Measurements from ENCODE around the gene GRK3. TPM values are rescaled to one million over a fixed set of nuclear protein-coding genes. Genes with fewer than 3 reads are reported as not detected.

GRK3 gene
- total and polyA plus RNA-seq, 2 donors (not counting 3 experiments of a cell fraction or from before 2014, with no cell fraction given): 0.68 to 4.4 TPM

DNA sequence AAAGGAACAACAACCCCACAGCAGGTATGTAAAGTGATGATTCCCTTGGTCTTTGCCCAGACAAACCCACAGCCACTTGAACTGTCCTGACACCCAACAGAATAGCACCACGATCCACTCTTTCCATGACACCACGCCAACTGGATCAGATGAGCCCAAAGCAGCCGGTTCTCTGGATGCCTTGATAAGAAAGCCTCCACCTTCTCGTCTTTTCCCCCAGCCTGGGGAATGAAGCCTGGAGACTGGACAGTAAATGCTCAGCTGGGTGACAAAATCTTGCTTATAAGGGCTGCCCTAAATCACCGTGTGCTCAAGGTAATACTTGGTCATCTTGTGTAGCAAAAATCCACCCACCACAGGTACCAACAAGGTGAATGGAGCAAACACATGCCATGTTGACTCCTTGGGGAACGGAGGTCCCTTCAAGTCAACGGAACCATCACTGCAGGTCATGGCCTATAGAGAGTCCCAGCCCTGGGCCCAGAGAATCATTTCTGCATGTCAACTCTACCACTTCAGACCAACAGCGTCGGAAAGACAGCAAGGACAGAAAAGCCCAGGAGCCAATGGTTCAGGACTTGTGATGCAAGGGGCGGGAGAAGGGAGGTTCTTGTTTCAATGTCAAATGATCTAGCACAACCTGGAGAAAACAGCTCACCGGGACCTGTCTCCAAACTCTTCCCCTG lies 175.3 kb downstream of the GRK3 start:
- TF ChIP-seq, protein P1, sequence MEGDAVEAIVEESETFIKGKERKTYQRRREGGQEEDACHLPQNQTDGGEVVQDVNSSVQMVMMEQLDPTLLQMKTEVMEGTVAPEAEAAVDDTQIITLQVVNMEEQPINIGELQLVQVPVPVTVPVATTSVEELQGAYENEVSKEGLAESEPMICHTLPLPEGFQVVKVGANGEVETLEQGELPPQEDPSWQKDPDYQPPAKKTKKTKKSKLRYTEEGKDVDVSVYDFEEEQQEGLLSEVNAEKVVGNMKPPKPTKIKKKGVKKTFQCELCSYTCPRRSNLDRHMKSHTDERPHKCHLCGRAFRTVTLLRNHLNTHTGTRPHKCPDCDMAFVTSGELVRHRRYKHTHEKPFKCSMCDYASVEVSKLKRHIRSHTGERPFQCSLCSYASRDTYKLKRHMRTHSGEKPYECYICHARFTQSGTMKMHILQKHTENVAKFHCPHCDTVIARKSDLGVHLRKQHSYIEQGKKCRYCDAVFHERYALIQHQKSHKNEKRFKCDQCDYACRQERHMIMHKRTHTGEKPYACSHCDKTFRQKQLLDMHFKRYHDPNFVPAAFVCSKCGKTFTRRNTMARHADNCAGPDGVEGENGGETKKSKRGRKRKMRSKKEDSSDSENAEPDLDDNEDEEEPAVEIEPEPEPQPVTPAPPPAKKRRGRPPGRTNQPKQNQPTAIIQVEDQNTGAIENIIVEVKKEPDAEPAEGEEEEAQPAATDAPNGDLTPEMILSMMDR (IDR thresholded peaks at IDR 0.05; ENCODE audit: extremely low read depth in 1 of 2, insufficient read depth in 1 of 2, low read depth in 1 of 2, low read length in 2 of 2): no peak
- TF ChIP-seq POLR2AphosphoS5 (IDR thresholded peaks at IDR 0.05; ENCODE audit: insufficient read depth, low read depth, low read length): no peak
- TF ChIP-seq GATA2 (IDR thresholded peaks at IDR 0.05; ENCODE audit: insufficient read depth, insufficient read length, low read depth, low read length): no peak
- TF ChIP-seq POLR2A (IDR thresholded peaks at IDR 0.05; ENCODE audit: low read depth, low read length): no peak
- TF ChIP-seq, protein P2, sequence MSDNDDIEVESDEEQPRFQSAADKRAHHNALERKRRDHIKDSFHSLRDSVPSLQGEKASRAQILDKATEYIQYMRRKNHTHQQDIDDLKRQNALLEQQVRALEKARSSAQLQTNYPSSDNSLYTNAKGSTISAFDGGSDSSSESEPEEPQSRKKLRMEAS (IDR thresholded peaks at IDR 0.05; ENCODE audit: insufficient read depth, insufficient read length): no peak
- TF ChIP-seq EZH2 (IDR thresholded peaks at IDR 0.05; ENCODE audit: borderline replicate concordance, low read depth, low read length, severe bottlenecking): no peak
- TF ChIP-seq FOS (IDR thresholded peaks at IDR 0.05; ENCODE audit: borderline replicate concordance, insufficient read depth, low read length): no peak
- no peak for TF ChIP-seq MYC (IDR thresholded peaks at IDR 0.05; ENCODE audit: low read depth, low read length)
- no peak for TF ChIP-seq JUN (IDR thresholded peaks at IDR 0.05; ENCODE audit: borderline replicate concordance, insufficient read depth, insufficient read length, low read depth)
- H3K9ac ChIP-seq (replicated peaks; ENCODE audit: extremely low read depth, insufficient read depth, low read length): no peak overlapping the region
- no peaks in the 10 kb centered on the region for H3K9me1 ChIP-seq (replicated peaks; ENCODE audit: control insufficient read depth, extremely low read depth, insufficient read depth, low read length)
- no peak overlapping the region for H3K27ac ChIP-seq (ENCODE audit: insufficient read depth, low read depth, low read length)
- H3K9me3 ChIP-seq (replicated peaks; ENCODE audit: control insufficient read depth, insufficient read depth, low read length): no peaks in the 10 kb centered on the region
- ChIA-PET CTCF (no interaction called here), POLR2A (no interaction called here)
- no peaks in the 10 kb centered on the region for H3K4me1 ChIP-seq (ENCODE audit: control insufficient read depth, extremely low read depth, insufficient read depth, low read length)
- no peak overlapping the region for H3K4me3 ChIP-seq (replicated peaks in 1 of 3; ENCODE audit: insufficient read depth in 1 of 3, low read depth in 1 of 3, low read length in 3 of 3)
- dilution Hi-C loops (cut with MboI; ENCODE audit: extremely low pct_ligation_motif_present, low sequenced_read_pairs) (no loop called here), intact Hi-C loops (cut with micrococcal nuclease) (no loop called here)
- no peak overlapping the region for H2AFZ ChIP-seq (ENCODE audit: low read depth, low read length)
- FAIRE-seq (no peak), DNase-seq (ENCODE audit: low read depth, low spot score) (no peak)
- BruUV-seq (replicated peaks): no TSS peak
- no peaks in the 10 kb centered on the region for H3K27me3 ChIP-seq (ENCODE audit: control insufficient read depth in 2 of 2, insufficient read depth in 2 of 2, low read length in 2 of 2)
- no peaks in the 10 kb centered on the region for H4K20me1 ChIP-seq (replicated peaks; ENCODE audit: control insufficient read depth, extremely low read depth, insufficient read depth, low read length)
- H3K79me2 ChIP-seq (ENCODE audit: control insufficient read depth, insufficient read depth, low read length): no peaks in the 10 kb centered on the region
- no peak overlapping the region for H3K4me2 ChIP-seq (ENCODE audit: insufficient read depth, low read length)
- H3K36me3 ChIP-seq (ENCODE audit: control insufficient read depth in 2 of 2, extremely low read depth in 1 of 2, insufficient read depth in 2 of 2, low read length in 2 of 2): no peaks in the 10 kb centered on the region
